Epidermal melanocyte (primary cell): ENCODE measurements around the gene CLIP4.

Source experiments
- DNase-seq: peaks from one replicate; pipeline ENCODE4 v3.0.0; 2011; ENCODE audit warnings: low spot score; ENCODE audit not compliant: insufficient read length

Gene CLIP4

GRCh38 chr2:29134933-29135332 is 19.7 kb downstream of the CLIP4 start:
- no peak for DNase-seq

DNA sequence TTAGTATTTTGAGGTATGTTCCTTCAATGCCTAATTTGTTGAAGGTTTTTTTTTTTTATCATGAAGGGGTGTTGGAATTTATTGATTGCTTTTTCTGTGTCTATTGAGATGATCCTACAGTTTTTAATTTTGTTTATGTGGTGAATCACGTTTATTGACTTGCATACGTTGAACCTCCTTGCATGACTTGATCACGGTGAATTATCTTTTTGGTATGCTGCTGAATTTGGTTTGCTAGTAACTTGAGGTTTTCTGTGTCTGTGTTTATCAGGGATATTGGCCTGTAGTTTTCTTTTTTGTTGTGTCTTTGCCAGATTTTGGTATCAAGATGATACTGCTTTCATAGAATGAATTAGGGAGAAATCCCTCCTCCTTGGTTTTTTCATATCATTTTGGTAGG is 23.9 kb downstream of the CLIP4 start:
- no peak for DNase-seq

- DNase-seq: no peak
Observed at GRCh38 chr2:29139731-29140130, 24.5 kb downstream of the CLIP4 start.

DNA sequence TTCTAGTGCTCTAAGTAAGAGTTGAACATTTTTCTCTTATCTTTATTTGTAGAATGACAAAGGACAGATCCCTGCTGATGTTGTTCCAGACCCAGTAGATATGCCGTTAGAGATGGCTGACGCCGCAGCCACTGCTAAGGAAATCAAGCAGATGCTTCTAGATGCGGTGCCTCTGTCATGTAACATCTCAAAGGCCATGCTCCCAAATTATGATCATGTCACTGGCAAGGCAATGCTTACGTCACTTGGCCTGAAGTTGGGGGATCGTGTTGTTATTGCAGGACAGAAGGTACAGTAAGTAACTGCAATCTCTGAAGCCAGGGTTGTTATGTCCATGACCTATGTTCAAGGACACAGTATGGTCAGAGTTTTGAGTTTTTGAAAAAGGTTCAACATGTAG is 28.4 kb downstream of the CLIP4 start:
- no peak for DNase-seq

- DNase-seq: no peak
Observed at GRCh38 chr2:29146197-29146596, 31.0 kb downstream of the CLIP4 start.

DNA sequence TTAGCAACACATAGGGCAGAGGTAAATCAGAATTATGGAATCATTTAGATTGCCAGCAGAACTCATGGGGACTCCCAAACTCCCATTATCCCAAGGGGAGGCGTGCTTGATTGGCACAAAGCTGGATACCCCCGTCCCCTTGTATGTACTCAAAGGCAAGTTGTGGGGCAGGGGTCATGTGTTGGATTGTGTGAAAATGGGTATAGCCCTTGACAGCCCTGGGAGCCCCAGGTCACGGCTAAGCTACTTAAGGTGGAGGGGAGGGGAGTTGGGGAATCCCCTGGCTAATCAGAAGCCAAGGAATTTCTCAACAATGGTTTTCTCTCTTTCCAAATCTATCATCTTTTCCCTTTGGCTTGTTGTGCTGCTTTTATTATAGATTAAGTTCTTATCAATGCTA is 32.7 kb downstream of the CLIP4 start:
- DNase-seq: no peak

GRCh38 chr2:29154610-29155009 is 39.4 kb downstream of the CLIP4 start:
- no peak for DNase-seq

DNA sequence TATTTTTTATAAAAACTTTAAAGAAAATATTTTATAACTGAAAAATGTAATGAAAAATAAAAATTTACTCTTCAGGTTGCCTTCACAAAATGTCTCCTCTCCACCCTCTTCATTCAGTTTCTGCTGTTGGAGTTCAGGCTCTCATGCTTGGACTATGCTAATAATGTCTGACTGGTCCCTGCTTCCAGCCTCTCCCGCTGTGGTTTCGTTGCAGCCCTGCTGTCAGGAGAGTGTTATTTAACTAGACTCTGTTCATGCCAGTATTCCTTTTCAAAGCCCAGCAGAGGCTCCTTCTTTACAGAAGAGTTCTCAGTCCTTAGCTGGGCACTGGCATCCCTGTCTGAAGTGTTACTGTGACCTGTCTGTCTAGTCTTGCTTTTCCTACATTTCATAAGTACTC is 40.4 kb downstream of the CLIP4 start:
- DNase-seq: no peak

DNA sequence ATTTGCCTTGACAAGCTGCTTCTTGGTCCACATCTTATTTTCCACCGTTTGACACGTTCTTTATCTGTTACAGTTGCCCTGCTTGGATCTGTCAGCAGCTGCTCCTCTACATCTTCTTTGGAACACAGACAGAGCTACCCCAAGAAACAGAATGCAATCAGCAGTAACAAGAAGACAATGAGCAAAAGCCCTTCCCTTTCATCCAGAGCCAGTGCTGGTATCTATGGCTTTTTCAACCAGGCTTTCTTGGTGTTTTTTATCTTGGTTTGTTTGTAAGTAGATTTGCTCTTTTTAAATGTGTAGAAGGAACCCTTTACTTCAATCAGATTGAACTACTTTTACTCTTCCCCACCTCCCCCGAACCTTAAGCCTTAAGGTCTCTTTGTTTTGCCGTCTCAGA is 41.9 kb downstream of the CLIP4 start:
- DNase-seq: no peak

DNA sequence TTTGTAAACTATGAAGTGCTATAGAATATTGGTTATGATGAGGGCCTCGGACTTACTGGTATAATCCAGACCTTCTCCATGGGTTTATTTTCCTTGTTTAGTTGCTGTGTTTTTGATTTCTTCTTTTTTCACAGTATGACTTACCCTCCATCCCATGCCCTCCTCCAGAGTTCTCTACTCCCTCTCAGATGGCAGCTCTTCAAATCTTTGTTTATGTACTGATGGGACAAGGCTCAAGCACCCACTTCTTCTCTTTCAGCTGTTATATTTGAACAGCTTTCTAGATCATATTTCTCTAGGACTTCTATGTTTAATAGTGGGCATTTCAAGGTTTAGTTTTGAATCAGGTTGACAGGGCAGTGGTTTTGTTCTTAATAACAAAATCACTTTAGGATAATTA is 43.9 kb downstream of the CLIP4 start:
- DNase-seq: no peak

- no peak for DNase-seq
Observed at GRCh38 chr2:29160184-29160583, 45.0 kb downstream of the CLIP4 start.

DNA sequence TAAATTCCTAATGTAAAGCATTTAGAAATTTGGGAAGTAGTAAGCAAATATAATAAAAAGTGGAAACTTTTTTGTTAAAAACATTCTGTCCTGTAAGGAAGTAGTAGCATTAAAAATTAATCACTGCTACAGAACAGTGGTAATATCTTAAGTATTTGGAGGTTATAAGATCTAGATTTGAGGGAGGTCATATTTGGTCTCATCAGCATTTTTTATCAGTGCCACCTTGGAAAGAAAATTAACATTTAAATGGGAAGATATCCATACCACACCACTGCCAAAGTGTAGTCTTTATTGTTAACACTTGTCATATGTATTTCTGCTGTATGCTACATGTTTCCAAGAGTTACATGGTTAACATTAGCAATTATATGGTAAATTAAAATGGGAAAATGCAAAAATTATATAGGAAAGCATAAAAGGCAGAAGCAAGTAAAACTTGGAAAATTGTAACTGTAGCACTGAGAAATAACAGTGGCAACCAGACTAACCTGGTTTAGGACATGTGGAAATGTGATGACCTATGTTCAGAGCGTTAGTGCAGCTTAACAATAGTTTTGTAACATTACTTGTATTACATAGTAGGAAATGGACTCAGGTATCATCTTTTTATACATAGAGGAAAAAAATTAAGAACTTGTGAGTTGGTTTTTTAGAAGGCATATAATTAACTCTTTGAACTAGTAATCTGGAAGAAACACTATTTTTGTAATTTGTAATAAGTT is 47.2 kb downstream of the CLIP4 start:
- no peak for DNase-seq

GRCh38 chr2:29164091-29164846 is 49.1 kb downstream of the CLIP4 start:
- no peak for DNase-seq

- DNase-seq: no peak
Observed at GRCh38 chr2:29165362-29166241, 50.4 kb downstream of the CLIP4 start.

GRCh38 chr2:29166242-29167039 is 51.2 kb downstream of the CLIP4 start:
- DNase-seq: no peak

GRCh38 chr2:29174937-29175336 is 59.7 kb downstream of the CLIP4 start:
- no peak for DNase-seq

DNA sequence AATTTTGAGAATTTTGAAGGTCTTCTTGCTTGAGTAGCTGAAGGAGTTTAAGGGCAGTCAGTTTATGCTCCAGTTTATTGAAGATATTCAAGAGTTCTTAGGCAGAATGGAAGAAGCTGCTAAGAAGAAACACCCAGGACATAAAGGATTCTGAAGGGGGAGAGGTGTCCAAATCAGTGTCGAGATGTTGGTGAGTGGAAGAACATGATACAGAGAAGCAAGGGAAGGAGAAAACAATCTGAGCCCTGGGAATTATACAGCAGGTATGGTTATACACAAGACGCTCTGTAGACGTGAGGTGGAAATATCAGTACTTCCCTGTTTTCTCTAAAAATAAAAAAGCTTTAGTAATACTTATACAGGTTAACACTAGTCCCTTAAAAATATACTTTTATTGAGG is 60.1 kb downstream of the CLIP4 start:
- no peak for DNase-seq

- no peak for DNase-seq
Observed at GRCh38 chr2:29182334-29182733, 67.1 kb downstream of the CLIP4 start.

DNA sequence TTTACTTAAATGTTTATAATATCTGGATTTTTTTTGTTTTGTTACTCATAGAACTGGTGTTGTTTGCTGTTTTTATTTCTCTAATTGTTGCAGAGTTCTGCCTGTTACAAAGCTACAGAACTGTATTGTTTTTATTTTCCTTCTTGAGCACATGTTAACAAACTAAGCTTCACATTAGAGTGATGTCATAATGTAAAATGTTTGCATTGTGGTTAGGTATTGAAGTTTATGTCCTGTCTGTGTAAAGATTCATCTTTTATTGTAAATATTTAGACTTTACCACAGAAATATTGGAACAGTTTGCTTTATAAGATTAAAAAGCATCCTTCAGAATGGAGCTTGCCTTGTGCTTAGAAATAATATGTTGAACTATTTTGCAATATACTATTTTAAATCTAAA is 67.7 kb downstream of the CLIP4 start:
- no peak for DNase-seq

GRCh38 chr2:29184531-29184930 is 69.3 kb downstream of the CLIP4 start:
- no peak for DNase-seq

GRCh38 chr2:29186817-29187216 is 71.6 kb downstream of the CLIP4 start:
- DNase-seq: no peak
